NB4 (cell line): ENCODE measurements around the gene PLA2G2D.

Source experiments
- MAX ChIP-seq: IDR thresholded peaks from 2 replicates; pipeline ENCODE4 v1.6.1; 2011; ENCODE audit warnings: low read depth, low read length
- POLR2A ChIP-seq: IDR thresholded peaks from 2 replicates; pipeline ENCODE4 v1.6.1; 2011; ENCODE audit warnings: mild to moderate bottlenecking; ENCODE audit not compliant: insufficient read length; ENCODE audit errors: extremely low read depth
- TF ChIP-seq, protein P1 (sequence below): IDR thresholded peaks from one replicate; pipeline ENCODE4 v1.5.1; 2012; ENCODE audit warnings: low read depth, low read length

GRCh38 chr1:20115479-20115878 lies 3.9 kb downstream of the PLA2G2D start:
- TF ChIP-seq, protein P1, sequence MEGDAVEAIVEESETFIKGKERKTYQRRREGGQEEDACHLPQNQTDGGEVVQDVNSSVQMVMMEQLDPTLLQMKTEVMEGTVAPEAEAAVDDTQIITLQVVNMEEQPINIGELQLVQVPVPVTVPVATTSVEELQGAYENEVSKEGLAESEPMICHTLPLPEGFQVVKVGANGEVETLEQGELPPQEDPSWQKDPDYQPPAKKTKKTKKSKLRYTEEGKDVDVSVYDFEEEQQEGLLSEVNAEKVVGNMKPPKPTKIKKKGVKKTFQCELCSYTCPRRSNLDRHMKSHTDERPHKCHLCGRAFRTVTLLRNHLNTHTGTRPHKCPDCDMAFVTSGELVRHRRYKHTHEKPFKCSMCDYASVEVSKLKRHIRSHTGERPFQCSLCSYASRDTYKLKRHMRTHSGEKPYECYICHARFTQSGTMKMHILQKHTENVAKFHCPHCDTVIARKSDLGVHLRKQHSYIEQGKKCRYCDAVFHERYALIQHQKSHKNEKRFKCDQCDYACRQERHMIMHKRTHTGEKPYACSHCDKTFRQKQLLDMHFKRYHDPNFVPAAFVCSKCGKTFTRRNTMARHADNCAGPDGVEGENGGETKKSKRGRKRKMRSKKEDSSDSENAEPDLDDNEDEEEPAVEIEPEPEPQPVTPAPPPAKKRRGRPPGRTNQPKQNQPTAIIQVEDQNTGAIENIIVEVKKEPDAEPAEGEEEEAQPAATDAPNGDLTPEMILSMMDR: peak; percentile 11
- TF ChIP-seq POLR2A (no peak), MAX (no peak)
